KBM-7 (cell line): ENCODE data around the gene PTX4.

Experiments
- DNase-seq: peaks from one replicate; pipeline ENCODE4 v3.0.0-alpha.2; 2015
- in situ Hi-C: fragments of 300-500 bp; cut with MboI; formaldehyde crosslinking; loops from 2 replicates; pipeline ENCODE4 v1.14.3; 2020; ENCODE audit warnings: low sequenced_read_pairs, low pct_unique_long_range_greater_than_20kb, mixed read lengths

The PTX4 gene

DNA sequence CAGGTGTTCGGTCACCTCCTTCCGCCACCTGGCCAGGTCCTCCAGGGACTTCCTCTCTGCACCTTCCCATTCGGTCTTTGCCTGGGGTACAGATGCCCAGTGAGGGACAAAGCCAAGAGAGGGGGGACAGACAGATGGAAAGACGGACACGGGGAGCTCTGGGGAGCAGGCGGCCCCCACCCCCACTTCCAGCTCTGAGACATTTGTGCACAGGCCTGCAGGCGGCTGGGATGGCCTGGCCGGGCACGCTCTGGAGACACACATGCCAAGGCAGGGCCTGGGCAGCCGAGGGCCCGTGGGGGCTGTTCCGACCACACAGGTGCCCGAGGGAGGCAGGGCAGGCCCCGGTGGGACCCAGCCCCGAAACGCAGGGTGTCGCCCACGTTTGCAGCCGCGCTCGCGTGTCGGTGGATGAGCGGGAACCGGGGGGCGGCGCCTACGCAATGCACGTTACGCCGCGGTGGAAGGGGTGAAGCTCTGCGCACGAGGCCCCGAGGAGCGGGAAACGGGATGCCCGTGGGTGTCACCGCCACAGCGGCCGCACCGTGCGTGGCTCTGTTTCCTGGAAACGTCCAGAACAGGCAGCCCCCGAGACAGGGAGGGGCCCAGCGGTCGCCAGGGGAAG is 51.9 kb downstream of the PTX4 start:
- no peak for DNase-seq

DNA sequence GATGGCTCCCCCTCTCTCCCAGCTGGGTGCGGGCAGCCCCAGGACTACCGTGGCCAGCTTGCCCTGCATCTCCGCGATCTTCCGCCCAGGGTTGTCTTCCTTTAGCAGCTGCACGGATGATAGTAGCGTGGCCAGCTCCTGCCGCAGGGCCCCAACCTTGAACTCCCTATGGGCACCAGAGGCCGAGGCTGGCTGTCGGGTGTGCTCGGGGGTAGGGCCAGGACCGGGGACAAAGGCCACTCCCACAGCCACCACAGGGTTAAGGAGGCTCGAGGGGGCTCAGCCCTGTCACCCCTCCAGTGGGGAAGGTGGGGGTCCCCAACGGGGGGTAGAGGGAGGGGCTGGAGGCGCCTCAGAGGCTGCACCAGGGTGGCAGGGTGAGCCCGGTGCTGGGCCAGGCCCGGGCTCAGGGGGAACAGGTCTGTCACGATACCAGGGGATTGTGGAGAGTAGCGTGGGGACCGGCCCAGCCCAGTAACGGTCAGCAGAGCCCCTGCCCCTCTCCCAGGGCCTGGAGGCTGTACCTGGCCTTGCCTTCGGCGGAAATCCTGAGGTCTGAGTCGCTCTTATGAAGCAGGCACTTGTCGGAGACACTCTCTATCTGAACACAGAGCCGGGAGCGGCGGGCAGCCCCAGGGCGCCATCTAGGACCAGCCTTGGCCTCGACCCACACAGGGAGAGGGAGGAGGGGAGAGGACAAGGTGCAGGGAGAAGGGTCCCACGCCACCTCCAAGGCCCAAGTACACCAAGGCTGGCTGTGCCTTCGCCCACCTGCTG is 52.6 kb downstream of the PTX4 start:
- in situ Hi-C loops: no loop called here

More for the DNA sequence above, 51.9 kb downstream of the PTX4 start:
- in situ Hi-C loops: no loop called here

More for the DNA sequence above, 52.6 kb downstream of the PTX4 start:
- DNase-seq: no peak
